A204.1 (cell line): ENCODE data around the gene PREP.
"Not testable (repeated sequence)": the region's sequence is repeated elsewhere in the genome, so short reads cannot be mapped to it uniquely, and the experiment has no call there.

Source experiments
- FAIRE-seq: peaks from 2 replicates; lab custom pipeline; 2012; peaks lifted over from hg19 to GRCh38; lab: Jason Lieb, UNC

PREP gene

DNA sequence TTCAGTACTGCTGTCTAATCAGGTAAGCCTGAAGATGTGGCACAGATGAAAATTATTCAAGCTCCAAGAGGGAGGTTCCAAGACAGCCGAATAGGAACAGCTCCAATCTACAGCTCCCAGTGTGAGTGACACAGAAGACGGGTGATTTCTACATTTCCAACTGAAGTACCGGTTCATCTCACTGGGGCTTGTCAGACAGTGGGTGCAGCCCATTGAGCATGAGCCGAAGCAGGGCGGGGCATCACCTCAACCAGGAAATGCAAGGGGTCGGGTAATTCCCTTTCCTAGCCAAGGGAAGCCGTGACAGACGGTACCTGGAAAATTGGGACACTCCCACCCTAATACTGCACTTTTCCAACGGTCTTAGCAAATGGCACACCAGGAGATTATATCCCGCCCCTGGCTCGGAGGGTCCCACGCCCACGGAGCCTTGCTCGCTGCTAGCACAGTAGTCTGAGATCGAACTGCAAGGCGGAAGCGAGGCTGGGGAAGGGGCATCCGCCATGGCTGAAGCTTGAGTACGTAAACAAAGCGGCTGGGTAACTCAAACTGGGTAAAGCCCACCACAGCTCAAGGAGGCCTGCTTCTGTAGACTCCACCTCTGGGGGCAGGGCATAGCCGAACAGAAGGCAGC lies 64.4 kb downstream of the PREP start:
- not testable (repeated sequence) for FAIRE-seq

DNA sequence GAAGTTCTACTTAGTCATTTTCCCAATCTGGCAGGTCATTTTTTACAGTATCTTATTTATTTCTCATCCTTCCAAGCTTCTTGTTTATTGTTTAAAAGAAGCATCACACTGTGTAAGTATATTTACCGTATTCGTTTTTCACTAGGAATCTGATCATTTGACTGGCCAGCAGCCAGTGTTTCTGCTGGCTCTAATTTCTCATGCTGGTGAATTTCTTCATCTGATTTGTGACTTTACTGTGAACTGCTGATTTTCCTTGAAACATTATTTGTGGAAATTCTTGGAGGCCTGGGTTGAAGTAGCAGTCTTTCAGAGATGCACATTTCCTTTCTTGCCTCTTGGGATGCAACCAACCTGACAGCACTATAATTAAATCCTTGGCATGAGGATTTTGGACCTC lies 65.9 kb downstream of the PREP start:
- FAIRE-seq: no peak

DNA sequence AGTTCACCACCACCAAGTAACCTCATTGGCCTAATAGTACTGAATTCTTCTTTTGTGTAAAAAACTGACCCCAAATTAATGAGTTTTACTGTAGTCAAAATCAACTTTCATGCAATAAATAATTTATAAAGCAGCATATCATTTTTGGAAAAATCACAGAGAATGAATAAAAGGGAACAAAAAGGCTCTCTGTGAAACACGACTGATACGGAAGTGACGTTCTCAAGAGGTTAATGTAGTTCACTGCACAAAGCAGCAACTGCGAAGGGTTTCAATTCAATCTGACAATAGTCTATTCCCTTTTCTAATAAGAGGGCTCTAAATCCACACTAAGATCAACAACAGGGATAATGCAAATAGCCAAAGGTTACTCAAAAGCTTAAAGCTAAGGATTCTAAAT lies 70.3 kb downstream of the PREP start:
- no peak for FAIRE-seq

DNA sequence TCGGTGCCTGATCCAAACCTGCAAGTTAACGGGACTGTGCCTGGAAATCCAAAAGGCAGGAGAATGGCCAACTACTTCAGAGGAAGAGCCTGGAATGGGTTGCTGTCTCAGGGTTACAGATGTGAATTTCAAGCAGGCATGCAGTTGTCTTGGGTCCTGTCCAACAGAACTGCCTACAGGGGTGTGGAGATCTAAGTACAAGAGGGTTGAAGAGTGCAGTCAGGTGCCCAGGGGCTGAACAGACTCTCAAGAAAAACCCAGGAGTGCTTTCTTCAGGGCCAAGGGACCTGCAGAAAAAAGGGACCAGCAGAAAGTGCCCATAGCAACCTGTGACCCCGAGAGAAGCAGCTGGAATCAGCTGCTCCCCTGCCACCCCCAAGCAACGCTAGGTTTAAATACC lies 71.0 kb downstream of the PREP start:
- FAIRE-seq: no peak

DNA sequence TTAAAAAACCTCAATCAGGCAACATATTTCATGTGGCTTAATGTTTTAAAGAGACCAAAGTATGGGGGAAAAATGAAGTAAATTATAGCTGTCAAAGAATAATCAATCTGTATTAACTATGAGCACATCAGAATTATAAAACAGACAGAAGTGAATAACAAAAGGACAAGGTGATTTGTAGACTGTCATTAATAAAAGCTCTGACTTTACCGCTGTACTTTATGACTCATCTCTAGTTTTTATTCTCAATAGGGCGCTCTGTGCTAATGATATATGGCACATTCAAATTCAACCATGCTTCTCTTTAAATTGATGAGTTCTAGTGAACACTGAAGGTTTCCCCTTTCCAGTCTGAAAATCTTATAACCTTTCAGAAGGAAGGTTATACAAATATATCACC lies 72.0 kb downstream of the PREP start:
- no peak for FAIRE-seq

DNA sequence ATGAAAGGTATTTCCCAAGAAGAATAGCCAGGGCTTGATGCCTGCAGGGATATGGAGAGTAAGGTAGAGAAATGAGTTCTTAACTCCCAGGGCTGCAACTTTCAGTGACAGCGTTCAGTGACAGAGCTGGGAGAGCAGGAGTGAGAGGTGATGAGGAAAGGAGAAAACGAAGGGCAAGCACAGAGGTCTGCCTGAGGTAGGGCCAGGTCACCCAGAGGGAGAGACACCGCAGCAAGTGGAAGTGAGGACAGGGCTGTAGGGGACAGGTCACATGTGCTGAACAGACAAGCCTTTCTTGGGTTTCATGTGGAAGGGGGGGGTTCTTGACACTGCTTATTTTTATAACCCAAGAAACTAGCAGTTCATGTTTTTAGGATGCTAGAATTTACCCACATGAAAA lies 72.5 kb downstream of the PREP start:
- FAIRE-seq: no peak

DNA sequence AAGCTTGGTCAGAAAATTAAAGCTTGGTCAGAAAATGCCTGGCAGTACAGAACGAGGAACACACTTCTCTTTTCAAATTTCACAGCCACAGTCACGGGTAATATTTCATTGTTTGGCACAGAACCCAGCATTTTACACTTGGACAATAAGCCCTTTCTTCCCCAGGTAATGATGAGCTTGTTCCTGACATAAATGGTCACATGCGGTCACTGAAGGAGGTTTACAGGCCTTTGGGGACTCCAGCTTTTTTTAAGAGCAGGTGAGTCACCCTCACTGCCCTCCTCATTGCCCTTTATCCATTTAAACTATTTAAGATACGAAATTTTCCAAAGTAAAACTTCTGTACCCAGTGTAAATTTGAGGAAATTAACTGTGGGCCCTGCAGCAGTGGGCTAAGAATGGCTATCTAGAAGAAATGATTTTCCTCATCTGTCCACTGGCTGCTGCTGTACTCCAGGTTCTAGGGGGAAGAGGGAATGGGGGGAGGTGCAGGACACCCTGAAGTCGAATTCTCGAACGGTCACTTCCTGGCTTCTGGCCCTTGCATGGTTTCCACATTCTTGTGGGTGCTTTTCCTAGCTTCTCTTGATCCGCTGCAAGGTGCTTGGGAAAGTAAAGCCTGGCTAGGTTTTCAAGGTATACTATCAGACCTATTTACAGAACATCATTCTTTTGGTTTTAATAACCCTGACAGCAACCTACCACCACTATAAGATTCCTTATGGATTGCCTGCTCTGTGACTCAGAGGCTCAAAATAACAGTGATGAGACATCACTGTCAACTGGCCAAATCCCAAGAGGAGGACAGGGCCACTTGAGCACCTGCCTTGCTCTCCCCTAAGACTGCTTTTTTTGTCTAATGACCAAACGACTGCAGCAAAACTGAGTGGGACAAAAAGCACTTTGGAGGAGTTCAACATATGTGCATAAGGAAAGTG lies 75.8 kb downstream of the PREP start:
- FAIRE-seq: no peak

DNA sequence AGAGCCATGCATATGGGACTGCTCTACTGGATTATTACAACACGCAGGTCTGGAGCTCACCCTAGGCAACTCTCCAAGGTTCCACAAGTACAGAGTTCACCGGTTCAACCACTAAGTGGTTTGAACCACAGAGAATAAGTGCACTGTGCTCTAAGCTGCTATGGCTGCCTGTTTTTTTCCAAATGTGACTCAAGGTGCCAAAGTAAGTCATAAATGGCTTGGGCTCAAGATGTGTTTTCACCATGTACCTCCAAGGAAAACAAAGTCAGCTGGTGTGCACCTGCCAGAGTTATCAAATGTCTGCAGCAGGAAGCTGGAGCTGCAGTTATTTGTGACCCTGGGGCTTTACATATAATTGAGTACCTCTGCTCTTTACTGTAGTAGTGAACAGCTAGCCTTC lies 76.7 kb downstream of the PREP start:
- no peak for FAIRE-seq

DNA sequence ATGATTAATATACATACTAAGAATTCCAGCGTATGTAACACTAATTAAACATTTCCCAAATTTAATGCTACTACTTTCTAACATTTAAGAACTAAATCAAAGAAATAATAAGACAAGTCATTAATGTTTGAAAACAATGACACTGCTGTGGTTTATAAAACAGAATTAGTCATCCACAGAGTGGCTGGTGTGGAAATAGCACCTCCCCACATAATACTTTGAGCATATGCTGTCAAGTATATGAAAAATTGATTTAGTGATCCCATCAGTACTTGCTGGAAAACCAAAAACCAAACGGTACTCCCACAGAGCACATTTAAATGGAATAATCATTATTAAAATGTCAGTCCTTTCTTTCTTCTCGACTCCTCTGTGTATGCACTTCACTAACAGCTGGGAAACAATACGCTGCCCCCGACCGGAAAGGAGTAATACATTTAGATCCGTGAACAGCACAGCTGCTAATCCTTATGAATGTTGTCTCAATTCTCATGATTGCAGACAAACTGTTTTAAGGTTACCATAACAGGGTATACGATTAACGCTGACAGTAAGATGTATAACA lies 78.4 kb downstream of the PREP start:
- FAIRE-seq: no peak

DNA sequence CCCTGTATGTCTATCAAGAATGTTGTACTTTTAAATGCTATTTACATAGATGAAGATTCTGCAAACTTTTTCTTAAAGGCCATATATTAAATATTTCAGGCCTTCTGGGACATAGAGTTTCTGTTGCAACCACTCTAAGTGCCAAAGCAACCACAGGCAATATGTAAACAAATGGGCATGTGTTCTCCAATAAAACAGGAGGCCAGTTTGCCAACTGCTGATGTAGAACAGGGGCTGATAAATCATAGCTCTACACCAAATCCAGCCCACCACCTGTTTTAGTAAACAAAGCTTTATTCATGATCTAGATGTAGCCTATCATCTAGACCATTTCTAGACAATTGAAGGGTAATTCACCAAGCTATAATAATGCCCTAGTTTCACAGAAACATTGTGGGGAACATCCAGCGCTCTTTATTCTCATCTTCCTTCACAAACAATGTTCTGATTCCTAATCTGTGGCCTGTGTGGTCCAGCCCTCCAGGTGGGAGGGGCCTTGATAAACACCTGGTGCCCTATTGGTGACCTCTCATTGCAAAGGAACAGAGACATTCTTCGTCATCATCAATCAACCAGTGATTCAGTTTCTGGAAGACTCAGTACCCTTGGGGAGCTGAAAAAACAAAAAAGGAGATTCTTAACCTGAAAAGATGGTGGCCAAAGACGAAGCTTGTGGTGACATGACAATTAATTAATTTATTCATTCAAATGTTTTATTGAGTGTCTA lies 80.2 kb downstream of the PREP start:
- no peak for FAIRE-seq

DNA sequence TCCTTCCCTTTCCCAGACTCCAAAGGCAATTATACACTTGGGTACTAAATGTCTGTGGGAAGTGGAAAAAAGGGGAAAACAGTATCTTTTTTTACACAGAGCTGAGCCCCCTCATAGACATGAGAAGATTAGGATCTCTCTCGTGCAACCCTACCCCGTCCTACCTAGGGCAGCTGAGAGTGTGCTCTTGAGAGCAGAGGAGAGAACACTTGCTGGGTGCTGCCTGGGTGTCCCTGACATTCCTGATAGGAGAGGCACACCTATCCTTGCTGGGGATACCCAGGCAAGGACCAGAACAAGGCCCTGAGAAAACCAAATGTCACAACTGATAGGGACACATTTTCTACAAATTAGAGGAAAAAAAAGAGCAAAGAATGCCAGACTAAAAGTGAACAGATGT lies 81.2 kb downstream of the PREP start:
- FAIRE-seq: no peak

DNA sequence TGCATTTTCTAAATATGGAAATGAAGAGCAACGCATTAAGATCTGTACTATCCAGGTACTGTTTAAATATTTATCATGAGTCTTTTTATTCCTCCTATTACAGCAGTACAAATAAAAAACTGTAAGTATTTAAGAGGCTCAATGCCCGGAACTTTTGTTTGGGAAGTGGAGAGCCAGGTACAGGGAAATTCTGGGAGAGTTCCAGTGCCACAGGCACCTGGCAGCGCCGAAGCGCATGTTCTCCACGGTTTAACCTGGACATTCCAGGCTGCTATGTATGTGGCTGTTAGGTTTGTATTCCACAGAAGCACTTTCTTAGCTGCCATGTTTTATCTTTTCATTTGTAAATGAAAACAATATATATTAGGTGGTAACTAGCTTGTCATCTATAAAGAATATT lies 81.7 kb downstream of the PREP start:
- no peak for FAIRE-seq

DNA sequence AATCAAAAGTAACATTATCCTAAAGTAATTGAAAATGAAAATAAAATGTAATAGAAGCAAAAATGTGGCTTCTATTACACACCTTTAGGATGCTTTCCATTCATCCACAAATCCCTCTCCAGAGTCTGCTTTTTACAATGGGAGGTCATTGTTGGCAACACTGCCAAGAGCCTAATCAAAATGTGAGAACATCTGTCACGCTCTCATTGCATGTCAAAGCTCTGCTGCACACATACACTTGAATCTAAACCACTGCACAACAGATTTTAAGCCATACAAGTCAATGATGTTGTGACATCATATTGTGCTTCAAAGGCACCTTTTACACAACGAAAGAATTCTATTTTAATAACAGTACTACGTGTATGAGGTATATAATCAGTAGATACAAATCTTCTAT lies 82.1 kb downstream of the PREP start:
- no peak for FAIRE-seq

DNA sequence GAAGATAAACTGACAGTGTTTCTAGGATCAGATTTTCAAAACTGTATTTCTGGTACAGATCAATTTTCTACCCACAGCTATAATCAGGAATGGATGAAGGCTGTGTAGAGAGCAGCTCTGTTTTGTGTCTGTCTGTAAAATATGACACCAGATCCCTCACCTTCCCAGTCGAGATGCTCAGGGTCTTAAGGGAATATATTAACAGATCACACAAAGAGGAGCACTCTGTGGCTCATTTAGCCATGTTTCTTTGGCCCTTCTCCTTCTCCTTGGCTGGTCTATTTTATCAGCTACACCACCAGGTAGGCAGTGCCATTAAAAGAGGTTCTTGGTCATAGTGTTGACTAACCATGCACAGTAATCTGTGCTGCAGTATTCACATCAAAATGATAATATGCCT lies 82.6 kb downstream of the PREP start:
- FAIRE-seq: no peak

DNA sequence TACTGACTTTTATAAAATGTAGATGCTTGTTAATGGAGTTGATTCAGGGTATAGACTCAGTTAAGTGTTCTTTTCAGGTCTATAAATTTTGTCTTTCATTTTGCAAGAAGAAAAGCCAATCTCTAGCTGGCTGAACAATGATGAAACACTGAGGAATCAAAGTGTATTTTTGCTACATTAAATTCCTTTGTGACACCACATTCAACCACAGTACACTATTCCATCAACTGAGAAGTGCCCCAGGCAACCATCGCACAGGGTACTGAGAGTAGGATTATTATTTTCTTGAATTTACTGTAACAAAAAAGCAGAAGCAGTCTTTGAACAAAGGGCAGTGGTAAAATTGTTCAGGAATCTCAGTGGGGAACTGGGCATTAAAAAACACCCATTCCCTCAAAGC lies 83.6 kb downstream of the PREP start:
- no peak for FAIRE-seq

DNA sequence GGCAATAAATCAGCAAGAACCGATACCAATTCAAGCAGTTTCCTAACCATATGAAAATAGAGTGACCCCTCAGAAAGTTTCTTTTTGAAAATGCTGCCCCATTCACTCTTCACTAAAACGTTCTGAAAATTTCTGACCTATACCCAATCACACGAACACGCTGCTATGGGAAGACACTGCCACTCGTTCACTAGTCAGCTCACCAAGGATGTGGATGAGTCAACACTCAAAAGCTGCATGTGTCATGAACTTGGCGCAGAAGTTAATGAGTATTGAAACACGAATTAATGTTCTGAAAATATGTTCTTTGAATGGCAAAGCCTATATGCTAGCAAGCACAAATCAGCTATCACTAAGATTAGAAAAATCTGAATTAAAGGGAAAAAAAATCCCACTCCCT lies 84.2 kb downstream of the PREP start:
- FAIRE-seq: no peak

DNA sequence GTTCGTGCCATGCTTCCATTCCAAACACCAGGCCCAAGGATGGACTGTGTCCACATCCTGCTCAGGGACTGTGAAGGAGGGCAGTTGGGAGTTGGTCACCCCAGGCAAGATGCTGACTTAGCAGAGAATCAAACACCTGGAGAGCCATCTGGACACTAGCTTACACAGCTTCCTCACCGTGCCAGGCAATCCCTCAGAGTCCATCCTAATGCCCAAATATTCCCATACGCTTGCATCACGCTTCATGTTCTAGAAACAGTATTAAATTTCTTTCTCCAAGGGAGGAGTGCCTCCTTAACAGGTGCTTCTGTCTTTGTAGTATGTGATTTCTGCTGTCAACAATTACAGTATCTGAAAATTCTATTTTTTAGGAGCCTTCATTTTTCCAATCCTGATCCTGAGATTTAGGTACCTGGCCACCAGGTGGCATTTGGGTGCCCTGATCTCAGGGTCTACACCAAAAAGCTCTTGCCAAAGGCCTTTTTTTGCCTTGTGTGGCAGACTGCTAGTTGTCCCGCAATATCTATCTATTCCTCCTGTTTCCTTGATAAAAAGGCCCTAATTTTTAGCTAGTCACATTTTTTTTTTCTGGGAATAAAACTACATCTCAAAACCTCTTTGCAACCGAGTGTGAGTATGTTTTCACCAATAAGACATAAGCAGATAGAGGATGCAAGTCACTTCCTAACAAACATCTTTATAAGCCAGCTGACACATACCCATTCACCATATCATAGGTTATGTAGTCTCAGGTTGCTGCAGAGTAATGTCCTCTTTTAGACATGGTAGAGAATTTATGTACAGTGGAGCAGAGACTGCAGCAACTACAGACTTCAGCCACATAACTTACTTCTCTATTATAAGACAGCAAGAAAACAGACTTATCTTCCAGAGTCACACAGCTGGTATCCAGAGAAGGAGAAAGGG lies 85.0 kb downstream of the PREP start:
- no peak for FAIRE-seq

DNA sequence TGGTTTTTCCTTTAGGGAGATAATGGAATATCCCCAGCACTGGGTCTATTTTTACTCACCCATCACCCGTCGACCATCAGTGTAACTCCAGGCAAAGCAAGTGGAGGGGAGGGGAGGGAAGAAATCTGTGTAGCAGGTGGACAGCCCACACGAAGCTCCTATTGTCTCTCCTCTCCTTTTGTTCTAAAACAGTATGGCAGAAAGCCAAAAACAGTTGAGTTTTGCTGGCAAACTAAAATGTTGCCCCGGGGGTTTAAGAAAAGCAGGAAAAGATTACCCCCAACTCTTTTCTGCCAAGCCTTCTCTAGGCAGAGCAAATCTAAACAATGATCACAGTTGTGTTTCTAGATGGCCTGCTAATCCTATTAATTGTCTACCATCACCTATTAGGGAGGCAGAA lies 89.7 kb downstream of the PREP start:
- no peak for FAIRE-seq

DNA sequence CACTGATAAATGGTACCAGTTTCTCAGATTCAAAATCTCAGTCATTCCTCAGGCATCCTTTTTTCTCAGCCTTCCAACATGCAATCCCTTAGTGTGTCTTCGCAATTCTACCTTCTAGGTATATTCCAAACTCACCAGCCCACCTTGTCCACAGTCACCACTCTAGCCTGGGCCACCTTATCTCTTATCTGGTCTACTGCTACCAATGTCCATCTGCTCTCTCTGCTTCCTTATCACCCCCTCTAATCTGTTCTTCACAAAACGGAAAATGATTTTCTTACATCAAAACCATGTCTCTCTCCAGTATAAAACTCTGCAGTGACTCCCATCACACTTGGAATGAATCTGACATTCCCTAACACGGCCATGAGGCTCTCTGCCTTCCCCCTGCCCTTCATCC lies 91.9 kb downstream of the PREP start:
- no peak for FAIRE-seq

DNA sequence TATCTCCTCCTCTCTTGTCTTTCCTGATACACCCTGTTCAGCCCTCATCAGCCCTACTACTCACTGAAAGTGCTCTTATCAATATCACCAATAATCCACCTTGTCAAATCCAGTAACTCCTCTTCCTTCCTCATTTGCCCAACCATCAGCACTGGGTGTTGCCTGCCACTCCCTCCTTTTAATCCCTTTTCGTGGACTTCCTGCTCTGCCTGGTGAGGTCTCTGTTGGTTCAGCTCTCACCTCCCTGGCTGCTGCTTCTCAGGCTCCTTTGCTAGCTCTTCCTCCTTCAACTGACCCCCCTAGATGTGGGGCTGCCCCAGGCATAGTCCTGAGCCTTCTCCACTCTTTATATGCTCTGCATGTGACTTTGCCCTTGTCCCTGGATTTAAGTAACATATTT lies 92.5 kb downstream of the PREP start:
- no peak for FAIRE-seq

DNA sequence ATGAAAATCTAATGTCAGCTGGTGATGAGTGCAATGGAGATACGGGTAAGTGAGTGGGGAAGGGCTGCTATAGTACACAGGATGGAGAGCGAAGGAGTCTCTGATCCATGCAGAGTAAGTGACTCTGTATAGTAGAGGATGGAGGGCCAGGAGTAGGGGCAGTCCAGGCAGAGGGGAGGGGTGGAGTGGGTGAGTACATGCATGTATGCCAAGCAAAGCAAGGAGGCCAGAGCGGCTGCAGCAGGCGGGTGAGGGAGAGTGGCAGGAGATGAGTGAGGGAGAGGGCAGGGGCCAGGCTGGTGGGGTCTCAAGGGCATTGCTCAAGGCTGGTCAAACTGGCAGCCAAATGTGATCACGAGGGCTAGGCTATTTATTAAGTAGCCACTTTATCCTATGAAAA lies 94.0 kb downstream of the PREP start:
- no peak for FAIRE-seq

DNA sequence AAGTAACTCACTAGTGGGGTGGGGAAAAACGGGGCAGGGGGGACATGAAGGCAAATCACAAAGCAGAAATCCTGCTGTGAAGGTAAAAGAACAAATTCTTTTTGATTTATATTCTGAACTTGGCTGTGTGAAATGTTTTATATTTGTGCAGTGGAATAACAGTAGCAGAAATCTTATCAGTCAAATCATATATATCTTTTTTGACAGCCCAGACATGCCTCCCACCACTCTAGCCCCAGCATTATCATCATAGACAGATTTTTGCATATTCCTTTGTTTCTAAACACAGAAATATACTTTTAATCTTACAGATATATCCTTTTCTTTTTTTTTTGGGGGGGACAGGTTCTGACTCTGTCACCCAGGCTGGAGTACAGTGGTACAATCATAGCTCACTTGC lies 97.4 kb downstream of the PREP start:
- FAIRE-seq: no peak
